NCI-H128 (cell line): ENCODE measurements around the gene OBSCN.

ENCODE experiments used
- DNase-seq: peaks from one replicate; lab custom pipeline; 2025; ENCODE audit not compliant: unreplicated experiment; lab: John Stamatoyannopoulos, UW

OBSCN gene

GRCh38 chr1:228350831-228351781 is 143.3 kb downstream of the OBSCN start:
- no peak for DNase-seq

DNA sequence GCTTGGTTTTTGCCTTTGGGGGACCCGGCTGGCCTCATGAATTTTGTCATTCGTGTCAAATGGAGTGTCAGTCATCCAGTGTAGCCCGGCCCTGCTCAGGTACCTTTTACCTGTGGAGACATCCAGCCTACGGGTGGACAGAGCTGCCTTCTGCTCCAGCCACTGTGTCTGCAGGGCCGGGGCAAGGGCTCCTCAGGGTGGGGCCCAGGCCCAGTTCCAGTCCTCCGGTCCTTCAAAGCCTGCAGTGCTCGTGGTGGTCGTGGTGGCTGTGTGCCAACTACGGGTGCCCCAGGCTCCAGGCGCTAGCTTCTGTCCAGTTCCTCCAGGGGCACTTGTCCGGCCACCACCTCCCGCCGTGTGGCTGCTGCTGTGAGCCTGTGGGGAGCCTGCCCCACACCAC is 144.0 kb downstream of the OBSCN start:
- no peak for DNase-seq

- DNase-seq, result no peak
These were observed 145.0 kb downstream of the OBSCN start for GRCh38 chr1:228352677-228353481.

- DNase-seq, result no peak
These were observed 145.9 kb downstream of the OBSCN start for GRCh38 chr1:228353601-228354371.

- no peak for DNase-seq
These were observed 146.8 kb downstream of the OBSCN start for GRCh38 chr1:228354390-228355320.

DNA sequence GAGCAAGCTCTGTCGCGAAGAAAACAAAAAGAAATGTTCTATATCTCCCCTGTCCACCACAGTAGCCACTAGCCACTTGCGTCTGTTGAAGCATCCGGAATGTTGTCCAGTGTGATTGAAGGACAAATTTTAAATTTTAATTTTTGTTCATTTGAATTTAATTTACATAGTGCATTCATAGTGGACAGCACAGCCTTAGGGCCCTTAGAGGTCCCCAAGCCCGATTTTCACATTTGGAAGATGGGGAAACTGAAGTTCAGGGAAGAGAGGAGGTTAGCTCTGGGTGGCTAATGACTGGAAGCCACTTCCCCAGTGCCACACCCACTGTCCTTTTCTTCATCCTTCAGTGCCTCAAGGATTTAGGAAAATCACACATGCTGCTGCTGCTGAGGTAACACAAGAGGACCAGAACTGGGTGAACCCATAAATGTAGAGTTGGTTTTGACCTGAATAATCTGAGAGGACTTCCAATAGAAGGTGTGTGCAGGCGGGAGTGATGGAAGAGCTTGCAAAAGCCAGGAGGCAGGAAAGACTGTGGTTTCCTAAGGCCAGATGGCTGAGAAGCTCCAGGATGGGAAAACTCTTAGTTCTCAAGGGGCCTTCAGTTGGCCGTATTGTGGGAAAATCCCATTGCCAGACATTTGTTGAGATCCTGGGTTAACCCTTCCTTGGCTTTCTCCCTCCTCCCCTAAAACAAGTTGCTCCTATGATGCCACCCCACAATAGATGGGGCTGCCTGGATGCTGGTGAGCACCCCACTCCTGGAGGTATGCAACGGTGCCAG is 149.2 kb downstream of the OBSCN start:
- DNase-seq, result no peak

- DNase-seq, result no peak
These were observed 150.4 kb downstream of the OBSCN start for GRCh38 chr1:228358039-228358763.

GRCh38 chr1:228358764-228359612 is 151.1 kb downstream of the OBSCN start:
- no peak for DNase-seq

DNA sequence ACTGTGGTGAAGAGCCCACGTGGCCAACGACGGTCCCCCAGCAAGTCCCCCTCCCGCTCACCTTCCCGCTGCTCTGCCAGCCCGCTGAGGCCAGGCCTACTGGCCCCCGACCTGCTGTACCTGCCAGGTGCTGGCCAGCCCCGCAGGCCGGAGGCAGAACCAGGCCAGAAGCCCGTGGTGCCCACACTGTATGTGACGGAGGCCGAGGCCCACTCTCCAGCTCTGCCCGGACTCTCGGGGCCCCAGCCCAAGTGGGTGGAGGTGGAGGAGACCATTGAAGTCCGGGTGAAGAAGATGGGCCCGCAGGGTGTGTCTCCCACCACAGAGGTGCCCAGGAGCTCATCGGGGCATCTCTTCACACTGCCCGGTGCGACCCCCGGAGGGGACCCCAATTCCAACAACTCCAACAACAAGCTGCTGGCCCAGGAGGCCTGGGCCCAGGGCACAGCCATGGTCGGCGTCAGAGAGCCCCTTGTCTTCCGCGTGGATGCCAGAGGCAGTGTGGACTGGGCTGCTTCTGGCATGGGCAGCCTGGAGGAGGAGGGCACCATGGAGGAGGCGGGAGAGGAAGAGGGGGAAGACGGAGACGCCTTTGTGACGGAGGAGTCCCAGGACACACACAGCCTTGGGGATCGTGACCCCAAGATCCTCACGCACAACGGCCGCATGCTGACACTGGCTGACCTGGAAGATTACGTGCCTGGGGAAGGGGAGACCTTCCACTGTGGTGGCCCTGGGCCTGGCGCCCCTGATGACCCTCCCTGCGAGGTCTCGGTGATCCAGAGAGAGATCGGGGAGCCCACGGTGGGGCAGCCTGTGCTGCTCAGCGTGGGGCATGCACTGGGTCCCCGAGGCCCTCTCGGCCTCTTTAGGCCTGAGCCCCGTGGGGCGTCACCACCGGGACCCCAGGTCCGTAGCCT is 152.0 kb downstream of the OBSCN start:
- DNase-seq, result no peak

- DNase-seq, result no peak
These were observed 152.9 kb downstream of the OBSCN start for GRCh38 chr1:228360533-228361313.

GRCh38 chr1:228361314-228362140 is 153.7 kb downstream of the OBSCN start:
- DNase-seq, result no peak

- no peak for DNase-seq
These were observed 154.5 kb downstream of the OBSCN start for GRCh38 chr1:228362141-228362883.

GRCh38 chr1:228362884-228363450 is 155.1 kb downstream of the OBSCN start:
- no peak for DNase-seq

- DNase-seq, result no peak
These were observed 155.8 kb downstream of the OBSCN start for GRCh38 chr1:228363686-228364067.
